ENCODE results near the gene KRT78.

- TF ChIP-seq CTCF (conservative IDR thresholded peaks at IDR 0.05) (no peak), ZFX (IDR thresholded peaks at IDR 0.05) (no peak)
Observed at GRCh38 chr12:52806821-52807543, 41.8 kb downstream of the KRT78 start.

Data from C4-2B (cell line).